Lower lobe of right lung (tissue), 2 donors: Measurements from ENCODE around the gene IFNGR1. TPM values are rescaled to one million over a fixed set of nuclear protein-coding genes. Genes with fewer than 3 reads are reported as not detected.

Experiments
- ATAC-seq, 2 donors: fragments of 200-7000 bp; cut with Tn5 transposase; one replicate each; pipeline ENCODE4 v1.9.1; 2020 to 2022; ENCODE audit warnings: mild to moderate bottlenecking in 2 of 2, moderate library complexity in 2 of 2
- DNase-seq: peaks from one replicate; pipeline ENCODE4 v3.0.0-alpha.2; 2020
- H3K27ac ChIP-seq: fragments of 200-600 bp; one replicate; pipeline ENCODE4 v1.8.0; 2022
- H3K27me3 ChIP-seq: fragments of 200-600 bp; one replicate; pipeline ENCODE4 v1.8.0; 2022; ENCODE audit warnings: low read depth
- H3K36me3 ChIP-seq: fragments of 200-600 bp; one replicate; pipeline ENCODE4 v1.8.0; 2022; ENCODE audit warnings: mild to moderate bottlenecking
- H3K4me1 ChIP-seq: fragments of 200-600 bp; one replicate; pipeline ENCODE4 v1.8.0; 2022
- H3K4me3 ChIP-seq: fragments of 200-600 bp; one replicate; pipeline ENCODE4 v1.8.0; 2022; ENCODE audit warnings: mild to moderate bottlenecking
- H3K9me3 ChIP-seq: fragments of 200-600 bp; one replicate; pipeline ENCODE4 v1.8.0; 2022
- CTCF ChIP-seq: fragments of 200-600 bp; IDR thresholded peaks from one replicate; pipeline ENCODE4 v1.8.0; 2022; ENCODE audit warnings: antibody characterized with exemption, mild to moderate bottlenecking
- intact Hi-C: fragments of 100-400 bp; cut with DNase I; formaldehyde crosslinking; loops from one replicate; pipeline ENCODE4 v1.11.0; 2022
- total RNA-seq: library from RNA; stranded (reverse); fragmentation: NEBNext Ultra II Directional; extraction: Animal tissue kit (Norgen Biotek cat#: 25700); gene quantifications from one replicate; pipeline ENCODE4 v1.2.1, GENCODE V29; 2021
- donor health status: DM: no; HTN: yes; CAD: no; lungs with severe emphysema.

IFNGR1 gene
- total RNA-seq, 1 donor from 2014 or later = 208 TPM

- intact Hi-C loops = no loop called here
- no peak overlapping the region for H3K4me3 ChIP-seq
- no peaks in the 10 kb centered on the region for H3K27me3 ChIP-seq
- ATAC-seq (no peak), DNase-seq (no peak)
- no peak overlapping the region for H3K27ac ChIP-seq
- no peaks in the 10 kb centered on the region for H3K36me3 ChIP-seq
- TF ChIP-seq CTCF = no peak
- no peaks in the 10 kb centered on the region for H3K4me1 ChIP-seq
- H3K9me3 ChIP-seq = no peaks in the 10 kb centered on the region
Measured at GRCh38 chr6:137170266-137171052, 48.7 kb downstream of the IFNGR1 start.

GRCh38 chr6:137167702-137168377 is 51.3 kb downstream of the IFNGR1 start:
- intact Hi-C loops = no loop called here
- Histone ChIP-seq H3K27ac (no peak overlapping the region), H3K9me3 (no peaks in the 10 kb centered on the region), H3K36me3 (no peaks in the 10 kb centered on the region), H3K27me3 (no peaks in the 10 kb centered on the region), H3K4me3 (no peak overlapping the region), H3K4me1 (no peaks in the 10 kb centered on the region)
- ATAC-seq (no peak), DNase-seq (no peak)
- TF ChIP-seq CTCF = no peak

- DNase-seq (no peak), ATAC-seq (peak; percentile 39 to 64)
- Histone ChIP-seq H3K4me3 (no peak overlapping the region), H3K36me3 (no peaks in the 10 kb centered on the region), H3K4me1 (no peaks in the 10 kb centered on the region), H3K27ac (no peak overlapping the region), H3K9me3 (no peaks in the 10 kb centered on the region), H3K27me3 (no peaks in the 10 kb centered on the region)
- TF ChIP-seq CTCF = peak; percentile 30
- intact Hi-C loops = no loop called here
Measured at GRCh38 chr6:137166247-137167098, 52.7 kb downstream of the IFNGR1 start.

GRCh38 chr6:137165375-137166246 is 53.6 kb downstream of the IFNGR1 start:
- Histone ChIP-seq H3K36me3 (no peaks in the 10 kb centered on the region), H3K4me1 (no peaks in the 10 kb centered on the region), H3K27ac (no peak overlapping the region), H3K9me3 (no peaks in the 10 kb centered on the region), H3K4me3 (no peak overlapping the region), H3K27me3 (no peaks in the 10 kb centered on the region)
- peak in 1 of 2 donors; percentile 50 for ATAC-seq
- DNase-seq = no peak
- TF ChIP-seq CTCF = no peak
- intact Hi-C loops = no loop called here
